Stimulated activated naive B cell treated with anti-CD40 and anti-IgM and Interleukin-4, amounts not matched to agents 10 μg/mL and 1 μg/mL and 100 μg/mL, for 72 hours (primary cell): ENCODE measurements around the gene CFP.
"Not testable (repeated sequence)": the region's sequence is repeated elsewhere in the genome, so short reads cannot be mapped to it uniquely, and the experiment has no call there.

ENCODE experiments used
- ATAC-seq, 2 donors: fragments of 150-1000 bp; cut with Tn5 transposase; replicated peaks; 2 replicates each; pipeline ENCODE4 v1.10.0; 2021; ENCODE audit warnings: moderate library complexity in 1 of 2
- DNase-seq: peaks from one replicate; pipeline ENCODE4 v3.0.0; 2021
- H3K27ac Mint-ChIP-seq: one replicate; pipeline ENCODE4 v1.8.0; 2022; ENCODE audit warnings: mild to moderate bottlenecking, mixed read lengths
- H3K27me3 Mint-ChIP-seq, 2 donors: one replicate each; pipeline ENCODE4 v1.8.0; 2022; ENCODE audit warnings: mixed read lengths in 2 of 2
- H3K36me3 Mint-ChIP-seq, 2 donors: one replicate each; pipeline ENCODE4 v1.8.0; 2022; ENCODE audit warnings: mixed read lengths in 2 of 2, mild to moderate bottlenecking in 1 of 2
- H3K4me1 Mint-ChIP-seq, 2 donors: one replicate each; pipeline ENCODE4 v1.8.0; 2022; ENCODE audit warnings: mixed read lengths in 2 of 2, mild to moderate bottlenecking in 1 of 2
- H3K4me3 Mint-ChIP-seq, 2 donors: one replicate each; pipeline ENCODE4 v1.8.0; 2022; ENCODE audit warnings: mild to moderate bottlenecking in 2 of 2, mixed read lengths in 2 of 2, moderate library complexity in 1 of 2
- H3K9me3 Mint-ChIP-seq, 2 donors: one replicate each; pipeline ENCODE4 v1.8.0; 2022; ENCODE audit warnings: mixed read lengths in 2 of 2, mild to moderate bottlenecking in 1 of 2

The CFP gene

DNA sequence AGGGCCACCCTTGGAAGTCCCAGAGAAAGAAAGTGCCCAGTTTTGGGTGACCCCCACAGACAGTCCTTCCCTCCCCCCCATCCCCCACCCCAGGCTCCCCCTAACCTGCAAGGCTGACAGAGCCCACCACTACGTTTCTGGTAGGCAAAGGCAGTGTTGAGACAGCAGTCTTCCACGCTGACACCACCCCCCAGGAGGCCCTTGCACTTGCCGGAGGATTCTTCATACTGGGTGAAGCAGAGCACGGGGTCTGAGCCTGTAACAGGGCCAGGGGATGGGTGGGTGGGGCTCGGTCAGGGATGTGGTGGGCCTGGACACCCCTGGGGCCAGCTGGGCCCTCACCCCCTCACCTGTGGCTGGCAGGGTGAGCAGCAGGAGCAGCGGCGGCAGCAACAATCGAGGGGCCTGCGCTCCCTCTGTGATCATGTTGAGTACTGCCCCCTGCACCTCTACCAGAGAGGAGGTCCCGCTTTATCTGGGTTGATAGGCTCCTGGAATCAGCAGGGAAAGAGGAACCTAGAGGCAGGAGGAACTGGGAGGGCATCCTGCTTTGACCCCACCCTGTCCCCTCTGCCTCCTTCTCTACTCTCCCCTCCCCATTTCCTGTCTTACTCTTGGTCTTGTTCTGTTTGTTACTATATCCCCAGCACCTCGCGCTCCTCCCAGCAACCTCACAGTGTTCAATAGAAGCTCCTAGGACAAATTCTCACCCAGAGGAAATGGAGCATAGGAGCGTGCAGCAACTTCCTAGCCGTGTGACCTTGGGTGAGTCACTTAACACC, at the start of gene CFP:
Gene CFP (minus strand): TSS at position 512 of the 782 bp plus-strand sequence. CDS start 86 bp downstream, at position 426.
- ATAC-seq (peak; percentile 18 to 35), DNase-seq (no peak)
- H3K4me3 Mint-ChIP-seq, result peak within 1 kb of the TSS; percentile 34 to 61

DNA sequence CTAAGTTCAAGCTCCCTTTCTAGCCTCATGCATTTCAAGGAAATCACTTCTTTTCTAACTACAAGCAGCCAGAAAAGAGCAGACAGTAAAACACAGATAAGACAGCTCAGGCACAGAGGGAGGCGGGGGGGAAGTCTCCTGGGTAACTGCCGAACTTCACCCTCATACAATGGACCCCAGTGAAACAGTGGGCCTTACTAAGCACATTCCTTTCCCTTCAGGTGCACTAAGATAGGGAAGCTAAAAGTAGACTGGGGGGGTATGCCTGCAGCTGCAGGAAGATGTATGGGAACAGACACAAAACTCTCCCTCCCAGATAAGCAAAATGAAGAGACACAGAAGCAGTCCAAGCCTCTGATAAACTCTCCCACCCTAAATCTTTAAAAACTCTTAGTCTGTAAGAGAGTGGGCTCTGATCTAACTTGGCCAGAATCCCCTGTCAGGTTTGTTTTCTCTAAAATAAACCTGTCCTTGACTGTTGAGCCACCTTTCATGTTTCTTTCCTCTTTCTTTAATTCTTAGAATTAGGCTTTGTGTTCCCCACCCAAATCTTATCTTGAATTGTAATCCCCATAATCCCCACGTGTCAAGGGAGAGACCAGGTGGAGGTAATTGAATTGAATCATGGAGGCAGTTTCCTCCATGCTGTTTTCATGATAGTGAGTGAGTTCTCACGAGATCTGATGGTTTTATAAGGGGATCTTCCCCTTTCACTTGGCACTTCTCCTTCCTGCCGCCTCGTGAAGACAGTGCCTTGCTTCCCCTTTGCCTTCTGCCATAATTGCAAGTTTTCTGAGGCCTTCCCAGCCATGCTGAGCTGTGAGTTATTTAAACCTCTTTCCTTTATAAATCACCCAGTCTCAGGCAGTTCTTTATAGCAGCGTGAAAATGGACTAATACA, 46.5 kb upstream of the CFP start:
- not testable (repeated sequence) for H3K36me3 Mint-ChIP-seq, H3K9me3 Mint-ChIP-seq, H3K4me1 Mint-ChIP-seq, H3K4me3 Mint-ChIP-seq, DNase-seq, ATAC-seq
- Mint-ChIP-seq H3K27me3 (peaks cover 0 to 14% of the 10 kb centered on the region in 2 donors), H3K27ac (peak overlapping the region; percentile 48)

More for the DNA sequence above, at the start of gene CFP:
- Mint-ChIP-seq H3K4me1 (peaks cover 28 to 32% of the 10 kb centered on the region in 2 donors), H3K27me3 (peaks cover 0 to 4% of the 10 kb centered on the region in 2 donors), H3K36me3 (peaks cover 19 to 28% of the 10 kb centered on the region in 2 donors), H3K9me3 (no peaks in the 10 kb centered on the region), H3K27ac (peak within 1 kb of the TSS; percentile 32)

- Mint-ChIP-seq H3K27ac (no peak overlapping the region), H3K9me3 (peaks cover 4 to 5% of the 10 kb centered on the region in 2 donors), H3K4me3 (no peak overlapping the region), H3K36me3 (peaks cover 0 to 3% of the 10 kb centered on the region in 2 donors), H3K4me1 (peaks cover 4 to 6% of the 10 kb centered on the region in 2 donors), H3K27me3 (peaks cover 0 to 11% of the 10 kb centered on the region in 2 donors)
- DNase-seq (no peak), ATAC-seq (no peak)
Measured at GRCh38 chrX:47674776-47675175, 45.0 kb upstream of the CFP start.

GRCh38 chrX:47665797-47666196, 36.1 kb upstream of the CFP start:
- DNase-seq, H3K9me3 Mint-ChIP-seq, H3K4me3 Mint-ChIP-seq, H3K27ac Mint-ChIP-seq, ATAC-seq, H3K27me3 Mint-ChIP-seq, H3K36me3 Mint-ChIP-seq: not testable (repeated sequence)
- peaks cover 7 to 11% of the 10 kb centered on the region in 2 donors for H3K4me1 Mint-ChIP-seq

DNA sequence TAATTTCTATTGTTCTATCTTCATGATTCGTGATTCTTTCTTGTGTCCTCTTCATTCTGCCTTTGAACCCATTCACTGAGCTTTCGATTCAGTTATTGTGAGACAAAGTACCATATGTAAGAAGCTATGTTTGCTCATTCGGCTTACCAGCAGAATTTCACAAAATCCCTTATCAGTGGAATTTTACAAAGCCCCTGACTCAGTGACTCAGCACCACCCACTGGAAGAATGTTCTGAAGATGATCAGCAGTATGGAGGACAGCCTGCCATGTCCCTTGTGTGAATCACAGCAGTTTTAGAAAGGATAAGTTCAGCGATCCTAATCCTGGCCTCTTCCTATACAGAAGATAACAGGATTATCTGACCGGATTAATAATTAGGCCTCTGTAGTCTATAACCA, 35.0 kb upstream of the CFP start:
- Mint-ChIP-seq H3K27me3 (no peaks in the 10 kb centered on the region), H3K27ac (no peak overlapping the region), H3K36me3 (peaks cover 0 to 5% of the 10 kb centered on the region in 2 donors), H3K9me3 (peaks cover 0 to 2% of the 10 kb centered on the region in 2 donors), H3K4me3 (no peak overlapping the region), H3K4me1 (peaks cover 11 to 12% of the 10 kb centered on the region in 2 donors)
- DNase-seq (no peak), ATAC-seq (no peak)

DNA sequence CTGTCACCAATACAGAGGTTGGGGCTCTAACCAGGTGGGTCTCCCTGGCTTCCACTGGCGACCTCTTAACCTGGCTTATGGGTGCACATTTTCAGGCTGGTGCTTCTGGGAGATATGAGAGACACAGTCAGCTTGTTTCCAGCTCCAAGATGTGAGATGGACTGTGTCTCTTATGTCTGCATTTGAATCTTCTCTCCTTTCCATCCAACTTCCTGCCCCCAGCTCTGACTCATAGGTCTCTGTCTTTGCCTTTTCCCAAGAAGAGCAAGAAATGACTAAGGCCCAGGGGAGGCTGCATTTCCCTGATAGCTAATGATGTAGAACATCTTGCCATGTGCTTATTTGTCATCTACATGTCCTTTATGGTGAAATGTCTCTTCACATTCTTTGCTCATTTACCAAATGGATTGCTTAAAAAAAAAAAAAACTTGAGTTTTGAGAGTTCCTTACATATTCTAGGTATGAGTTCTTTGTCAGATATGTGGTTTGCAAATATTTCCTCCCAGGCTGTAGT, 32.5 kb upstream of the CFP start:
- Mint-ChIP-seq H3K9me3 (peaks cover 2 to 5% of the 10 kb centered on the region in 2 donors), H3K27ac (peak overlapping the region; percentile 86), H3K4me1 (peaks cover 14 to 19% of the 10 kb centered on the region in 2 donors), H3K27me3 (no peaks in the 10 kb centered on the region), H3K36me3 (peaks cover 5 to 9% of the 10 kb centered on the region in 2 donors), H3K4me3 (peak overlapping the region; percentile 5 to 59)
- ATAC-seq, result peak; percentile 40 to 49
- peak; percentile 54 for DNase-seq

- ATAC-seq (no peak), DNase-seq (no peak)
- no peaks in the 10 kb centered on the region for H3K27me3 Mint-ChIP-seq
- peak overlapping the region; percentile 86 for H3K27ac Mint-ChIP-seq
- H3K36me3 Mint-ChIP-seq, result peaks cover 9% of the 10 kb centered on the region in 2 donors
- H3K4me3 Mint-ChIP-seq, result no peak overlapping the region
- peaks cover 14 to 23% of the 10 kb centered on the region in 2 donors for H3K4me1 Mint-ChIP-seq
- H3K9me3 Mint-ChIP-seq, result peaks cover 2 to 5% of the 10 kb centered on the region in 2 donors
Measured at GRCh38 chrX:47661539-47661938, 31.8 kb upstream of the CFP start.

GRCh38 chrX:47659421-47659726, 29.6 kb upstream of the CFP start:
- Mint-ChIP-seq H3K4me1 (peaks cover 14 to 29% of the 10 kb centered on the region in 2 donors), H3K9me3 (peaks cover 2 to 5% of the 10 kb centered on the region in 2 donors), H3K27ac (peak overlapping the region; percentile 98), H3K36me3 (peaks cover 19% of the 10 kb centered on the region in 2 donors), H3K27me3 (no peaks in the 10 kb centered on the region), H3K4me3 (peak overlapping the region; percentile 84 to 86)
- no peak for ATAC-seq
- no peak for DNase-seq

DNA sequence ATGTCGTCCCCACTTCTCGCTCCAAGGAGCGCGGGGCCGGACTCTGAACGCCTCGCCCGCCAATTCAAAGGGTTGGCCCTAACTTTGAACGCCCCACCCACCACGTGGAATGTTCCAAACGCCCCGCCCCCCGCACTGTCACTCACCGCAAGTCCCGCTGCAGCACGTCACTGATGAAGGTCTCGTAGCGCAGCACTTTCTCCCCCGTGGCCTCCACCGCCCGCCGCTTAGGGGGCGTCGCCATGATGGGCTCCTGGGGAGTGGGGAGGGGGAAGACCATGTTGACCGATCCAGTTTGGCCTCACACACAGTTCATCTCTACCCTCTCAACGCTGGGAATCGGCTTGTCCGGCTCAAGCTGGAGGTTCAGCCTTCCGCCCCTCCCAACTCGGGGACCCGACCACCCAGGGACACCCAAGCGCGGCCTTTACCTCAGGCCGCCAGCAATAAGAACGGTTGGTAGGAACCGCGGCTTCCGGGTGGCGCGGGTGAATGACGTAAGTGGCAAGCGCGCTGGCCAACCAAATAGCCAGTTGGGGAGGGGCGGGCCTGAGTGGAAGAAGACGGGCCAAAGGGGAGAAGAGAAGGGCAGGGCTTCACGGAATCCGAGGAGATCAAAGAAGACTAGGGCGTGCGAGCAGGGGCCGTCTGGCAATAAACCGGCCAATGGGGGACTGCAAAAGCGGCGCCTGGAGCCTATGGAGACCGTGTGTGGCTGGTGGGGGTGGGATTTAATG, 29.1 kb upstream of the CFP start, which contains the start of gene UXT:
Gene UXT (minus strand): TSS at position 497 of the 737 bp plus-strand sequence. CDS start 253 bp downstream, at position 244.
- ATAC-seq, result peak; percentile 81 to 85
- Mint-ChIP-seq H3K27ac (peak within 1 kb of the TSS; percentile 98), H3K4me1 (peaks cover 14 to 29% of the 10 kb centered on the region in 2 donors), H3K4me3 (peak within 1 kb of the TSS; percentile 84 to 86), H3K27me3 (no peaks in the 10 kb centered on the region), H3K36me3 (peaks cover 19% of the 10 kb centered on the region in 2 donors), H3K9me3 (peaks cover 2 to 5% of the 10 kb centered on the region in 2 donors)
- DNase-seq, result peak; percentile 89

GRCh38 chrX:47658301-47658683, 28.6 kb upstream of the CFP start:
- Mint-ChIP-seq H3K27me3 (no peaks in the 10 kb centered on the region), H3K36me3 (peaks cover 22 to 24% of the 10 kb centered on the region in 2 donors), H3K4me3 (peak overlapping the region; percentile 84 to 86), H3K9me3 (peaks cover 2 to 5% of the 10 kb centered on the region in 2 donors), H3K4me1 (peaks cover 12 to 29% of the 10 kb centered on the region in 2 donors), H3K27ac (peak overlapping the region; percentile 98)
- DNase-seq, result no peak
- no peak for ATAC-seq

GRCh38 chrX:47651043-47651905, 21.5 kb upstream of the CFP start:
- DNase-seq (no peak), ATAC-seq (no peak)
- Mint-ChIP-seq H3K27ac (peak overlapping the region; percentile 92), H3K4me3 (peak overlapping the region; percentile 80 to 84), H3K4me1 (peaks cover 11 to 45% of the 10 kb centered on the region in 2 donors), H3K36me3 (peaks cover 33 to 45% of the 10 kb centered on the region in 2 donors), H3K27me3 (no peaks in the 10 kb centered on the region), H3K9me3 (no peaks in the 10 kb centered on the region)

GRCh38 chrX:47650164-47651042, 20.7 kb upstream of the CFP start, which contains the start of gene ELK1:
Gene ELK1 (minus strand): TSS chrX:47650563. CDS start chrX:47641441, 9,122 bp downstream.
- peaks cover 11 to 41% of the 10 kb centered on the region in 2 donors for H3K4me1 Mint-ChIP-seq
- H3K27me3 Mint-ChIP-seq, result no peaks in the 10 kb centered on the region
- DNase-seq (peak; percentile 90), ATAC-seq (peak; percentile 91 to 92)
- peak within 1 kb of the TSS; percentile 80 to 86 for H3K4me3 Mint-ChIP-seq
- peak within 1 kb of the TSS; percentile 92 for H3K27ac Mint-ChIP-seq
- peaks cover 26 to 38% of the 10 kb centered on the region in 2 donors for H3K36me3 Mint-ChIP-seq
- no peaks in the 10 kb centered on the region for H3K9me3 Mint-ChIP-seq
